Measurements from ENCODE around the gene AAGAB. TPM values are rescaled to one million over a fixed set of nuclear protein-coding genes. Genes with fewer than 3 reads are reported as not detected.

AAGAB gene
- total RNA-seq, 1 experiment from 2014 or later, result 56.5 TPM

GRCh38 chr15:67174864-67175573 is 79.4 kb downstream of the AAGAB start:
- Histone ChIP-seq H3K27ac (peak overlapping the region; percentile 85), H3K36me3 (ENCODE audit: low read depth) (peaks cover 20% of the 10 kb centered on the region), H3K4me2 (peak overlapping the region; percentile 48), H3K4me3 (no peak overlapping the region), H3K79me2 (ENCODE audit: low read depth) (peaks cover 66% of the 10 kb centered on the region), H2AFZ (no peak overlapping the region), H3F3A (ENCODE audit: insufficient read depth, low read depth) (peaks cover 82% of the 10 kb centered on the region), H3K4me1 (replicated peaks; ENCODE audit: insufficient read depth) (peaks cover 60% of the 10 kb centered on the region), H4K20me1 (ENCODE audit: insufficient read depth) (no peaks in the 10 kb centered on the region), H3K27me3 (ENCODE audit: insufficient read depth, low read depth) (no peaks in the 10 kb centered on the region), H3K9me3 (ENCODE audit: insufficient read depth, low read depth) (no peaks in the 10 kb centered on the region), H3K9me2 (ENCODE audit: insufficient read depth) (no peaks in the 10 kb centered on the region)
- POLR2A ChIA-PET (ENCODE audit: unreplicated experiment), result interaction anchor here (0.6 to 0.8 kb wide), 5 partner anchors 69 to 603 kb away, joined by 3 to 4 read pairs (median 3); no protein-coding TSS in a partner anchor
- no TSS peak for BruUV-seq (replicated peaks)
- CTCF ChIA-PET, result interaction anchor here (0.6 kb wide), 1 partner anchor 42 kb away, joined by 6 read pairs; no protein-coding TSS in a partner anchor
- intact Hi-C loops (cut with micrococcal nuclease; ENCODE audit: unreplicated experiment), result loop anchor here (5.0 kb wide), 1 partner anchor 228 kb away; no protein-coding TSS in a partner anchor
- peak; percentile 79 to 92 for DNase-seq
- TF ChIP-seq CTCF (conservative IDR thresholded peaks at IDR 0.05) (no peak), EZH2 (IDR thresholded peaks at IDR 0.05; ENCODE audit: low read depth) (no peak)

- peaks cover 82% of the 10 kb centered on the region for H3F3A ChIP-seq (ENCODE audit: insufficient read depth, low read depth)
- TF ChIP-seq EZH2 (IDR thresholded peaks at IDR 0.05; ENCODE audit: low read depth) (no peak), CTCF (conservative IDR thresholded peaks at IDR 0.05) (no peak)
- no peaks in the 10 kb centered on the region for H3K9me3 ChIP-seq (ENCODE audit: insufficient read depth, low read depth)
- H3K79me2 ChIP-seq (ENCODE audit: low read depth), result peaks cover 60% of the 10 kb centered on the region
- H3K36me3 ChIP-seq (ENCODE audit: low read depth), result peaks cover 20% of the 10 kb centered on the region
- no peaks in the 10 kb centered on the region for H3K27me3 ChIP-seq (ENCODE audit: insufficient read depth, low read depth)
- intact Hi-C loops (cut with micrococcal nuclease; ENCODE audit: unreplicated experiment), result no loop called here
- peak overlapping the region; percentile 48 for H3K4me2 ChIP-seq
- no peaks in the 10 kb centered on the region for H3K9me2 ChIP-seq (ENCODE audit: insufficient read depth)
- H3K4me1 ChIP-seq (replicated peaks; ENCODE audit: insufficient read depth), result peaks cover 59% of the 10 kb centered on the region
- no peak for DNase-seq
- ChIA-PET POLR2A (ENCODE audit: unreplicated experiment) (interaction anchor here (0.6 to 0.8 kb wide), 3 partner anchors 68 to 603 kb away, joined by 3 to 4 read pairs (median 3); no protein-coding TSS in a partner anchor), CTCF (no interaction called here)
- no TSS peak for BruUV-seq (replicated peaks)
- H3K27ac ChIP-seq, result peak overlapping the region; percentile 85
- H3K4me3 ChIP-seq, result no peak overlapping the region
- no peak overlapping the region for H2AFZ ChIP-seq
- no peaks in the 10 kb centered on the region for H4K20me1 ChIP-seq (ENCODE audit: insufficient read depth)
Observed at GRCh38 chr15:67174446-67174845, 80.0 kb downstream of the AAGAB start.

GRCh38 chr15:67173786-67174185 is 80.7 kb downstream of the AAGAB start:
- Histone ChIP-seq H3K27ac (peak overlapping the region; percentile 85), H4K20me1 (ENCODE audit: insufficient read depth) (no peaks in the 10 kb centered on the region), H3K36me3 (ENCODE audit: low read depth) (peaks cover 20% of the 10 kb centered on the region), H3K79me2 (ENCODE audit: low read depth) (peaks cover 54% of the 10 kb centered on the region), H3K9me2 (ENCODE audit: insufficient read depth) (no peaks in the 10 kb centered on the region), H3K4me3 (no peak overlapping the region), H3F3A (ENCODE audit: insufficient read depth, low read depth) (peaks cover 77% of the 10 kb centered on the region), H3K4me1 (replicated peaks; ENCODE audit: insufficient read depth) (peaks cover 53% of the 10 kb centered on the region), H3K4me2 (peak overlapping the region; percentile 48; the same call in 1 of the 2 replicates), H3K27me3 (ENCODE audit: insufficient read depth, low read depth) (no peaks in the 10 kb centered on the region), H2AFZ (no peak overlapping the region), H3K9me3 (ENCODE audit: insufficient read depth, low read depth) (no peaks in the 10 kb centered on the region)
- intact Hi-C loops (cut with micrococcal nuclease; ENCODE audit: unreplicated experiment), result no loop called here
- no peak for DNase-seq
- ChIA-PET CTCF (no interaction called here), POLR2A (ENCODE audit: unreplicated experiment) (no interaction called here)
- BruUV-seq (replicated peaks), result no TSS peak
- TF ChIP-seq CTCF (conservative IDR thresholded peaks at IDR 0.05) (no peak), EZH2 (IDR thresholded peaks at IDR 0.05; ENCODE audit: low read depth) (no peak)

All from PC-9 (cell line).